ENCODE measurements around the gene ENGASE.

ENGASE gene

DNA sequence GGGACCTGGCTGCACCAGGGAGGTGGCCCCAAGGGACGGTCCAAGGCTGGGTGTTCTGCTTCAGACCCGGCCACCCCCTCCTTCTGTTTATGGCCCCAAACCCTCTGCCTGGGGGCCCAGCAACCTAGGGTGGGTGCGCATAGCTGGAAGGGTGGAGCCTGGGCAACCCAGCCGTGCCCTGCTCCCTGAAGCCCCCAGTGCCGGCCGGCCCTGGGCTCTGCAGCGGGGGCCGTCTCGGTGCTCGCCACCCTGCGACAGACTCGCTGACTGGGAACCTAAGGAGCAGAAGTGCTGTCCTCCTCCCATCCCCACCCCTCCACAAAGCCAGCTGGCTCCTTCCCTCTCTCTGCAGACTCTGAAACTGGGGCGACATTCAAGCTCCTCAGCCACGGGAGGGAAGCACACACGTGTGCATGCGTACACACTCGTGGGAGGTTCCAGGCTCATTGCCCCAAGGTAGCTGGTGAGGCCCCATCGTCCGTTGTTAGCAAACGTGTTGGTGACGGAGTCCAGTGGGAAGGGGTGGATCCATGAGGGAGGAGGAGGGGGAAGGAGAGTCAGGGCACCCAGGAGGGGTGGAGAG lies 43.4 kb downstream of the ENGASE start:
- no peak for FAIRE-seq

- no peak for FAIRE-seq
These were observed 44.3 kb downstream of the ENGASE start for GRCh38 chr17:79118924-79119323.

DNA sequence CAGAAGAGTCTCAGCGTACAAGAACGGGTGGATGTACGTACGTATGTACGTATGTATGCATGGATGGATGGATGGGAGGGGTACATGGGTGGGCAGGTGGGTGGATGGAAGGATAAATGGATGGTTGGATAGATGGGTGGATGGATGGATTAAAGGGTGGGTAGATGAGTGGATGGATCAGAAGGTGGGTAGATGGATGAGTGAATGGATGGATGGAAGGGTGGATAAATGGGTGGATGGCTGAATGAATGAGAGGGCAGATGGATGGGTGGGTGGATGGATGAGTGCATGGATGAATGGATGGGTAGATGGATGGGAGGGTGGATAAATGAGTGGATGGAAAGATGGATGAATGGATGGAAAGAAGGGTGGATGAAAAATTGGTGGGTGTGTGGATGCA lies 45.6 kb downstream of the ENGASE start:
- FAIRE-seq: no peak

DNA sequence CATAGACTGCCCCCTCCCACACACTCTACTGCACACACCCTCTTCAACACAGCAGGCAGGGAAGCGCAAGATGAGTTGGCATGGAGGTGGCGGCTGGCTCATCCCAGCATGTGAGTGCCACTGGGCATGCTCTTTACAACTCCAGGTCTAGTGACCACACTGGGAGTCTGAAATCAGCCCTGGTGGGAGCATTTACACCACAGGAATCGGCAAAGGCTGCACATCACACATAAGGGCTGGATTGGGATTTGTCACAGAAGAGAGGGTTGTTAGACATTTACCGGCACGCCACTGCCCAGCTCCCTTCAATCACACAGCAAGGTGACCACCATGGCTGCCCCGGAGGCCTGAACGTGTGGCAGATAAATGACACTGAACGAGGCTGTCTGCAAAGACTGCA lies 49.4 kb downstream of the ENGASE start:
- FAIRE-seq: no peak

- FAIRE-seq: no peak
These were observed 50.0 kb downstream of the ENGASE start for GRCh38 chr17:79124513-79125209.

DNA sequence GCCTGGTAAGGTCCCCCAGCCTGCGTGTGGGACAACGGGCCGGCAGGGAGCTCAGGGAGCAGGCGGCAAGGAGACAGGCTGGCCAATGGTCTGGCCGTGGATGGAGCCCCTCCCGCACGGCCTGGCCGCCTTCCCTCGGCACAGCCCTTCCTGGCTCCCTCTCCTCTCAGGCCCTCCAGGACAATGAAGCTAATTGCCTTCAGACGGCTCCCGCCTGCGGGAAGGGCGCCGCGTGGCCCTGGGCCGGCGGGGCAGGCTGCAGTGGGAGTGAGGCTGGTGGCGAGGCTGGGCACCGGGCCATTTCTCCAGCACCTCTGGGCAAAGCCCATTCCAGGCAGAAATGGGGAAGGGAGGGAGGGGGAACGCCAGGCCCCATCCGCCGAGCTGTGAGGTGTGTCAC lies 50.9 kb downstream of the ENGASE start:
- FAIRE-seq: no peak

DNA sequence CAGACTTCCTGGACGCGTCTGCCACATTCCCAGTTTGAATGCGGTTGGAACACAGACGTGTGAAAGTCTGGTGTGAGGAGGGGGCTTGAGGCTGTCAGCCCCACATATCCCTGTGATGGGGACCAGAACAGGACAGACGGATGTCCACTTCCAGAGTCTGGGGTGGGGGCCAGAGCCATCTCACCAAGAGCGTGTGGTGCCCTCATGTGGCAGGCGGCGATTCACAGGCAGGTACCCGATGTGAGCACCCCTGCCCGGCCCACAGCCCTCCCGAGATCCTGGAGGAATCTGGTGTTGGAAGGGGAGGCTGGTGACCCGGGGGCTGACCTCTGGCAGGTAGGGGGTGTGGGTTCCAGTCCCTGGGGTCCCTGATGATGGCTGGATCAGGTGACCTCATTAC lies 51.5 kb downstream of the ENGASE start:
- no peak for FAIRE-seq

- no peak for FAIRE-seq
These were observed 53.0 kb downstream of the ENGASE start for GRCh38 chr17:79127534-79128135.

DNA sequence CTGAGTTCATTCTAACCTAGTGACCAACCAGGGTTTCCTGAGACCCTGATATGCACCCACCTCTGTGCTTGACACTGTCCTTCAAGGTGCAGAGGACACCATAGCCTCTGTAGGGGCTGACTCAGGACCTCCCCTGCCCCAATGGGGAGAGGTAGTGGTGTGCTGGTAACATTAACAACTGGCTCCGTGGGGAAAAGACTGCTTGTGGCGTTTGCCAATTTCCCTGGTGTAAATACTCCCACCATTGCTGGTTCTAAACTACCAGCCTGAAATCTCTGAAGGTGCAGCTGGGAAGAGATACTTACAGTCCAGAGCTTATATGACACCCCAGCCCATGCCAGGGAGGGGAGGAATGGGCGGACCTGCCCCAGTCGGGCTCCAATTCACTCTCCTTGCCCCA lies 54.9 kb downstream of the ENGASE start:
- no peak for FAIRE-seq

- FAIRE-seq: no peak
These were observed 56.1 kb downstream of the ENGASE start for GRCh38 chr17:79130536-79131273.

DNA sequence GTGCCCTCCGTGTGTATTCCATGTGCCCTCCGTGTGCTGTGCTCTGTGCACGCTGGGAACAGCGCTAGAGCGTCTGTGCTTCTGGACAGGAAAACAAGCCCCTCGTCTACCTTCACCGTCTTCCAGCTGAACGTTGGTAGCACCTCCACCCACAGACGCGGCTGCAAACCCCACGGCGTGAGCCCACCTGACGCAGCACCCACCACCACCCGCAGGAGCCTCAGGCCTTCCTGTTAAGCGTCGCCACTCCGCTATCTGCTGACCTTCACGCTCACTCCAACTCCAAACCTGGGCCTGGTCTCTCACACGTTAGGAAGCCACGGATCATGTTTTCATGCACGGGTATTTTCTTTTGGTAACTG lies 56.6 kb downstream of the ENGASE start:
- FAIRE-seq: no peak

DNA sequence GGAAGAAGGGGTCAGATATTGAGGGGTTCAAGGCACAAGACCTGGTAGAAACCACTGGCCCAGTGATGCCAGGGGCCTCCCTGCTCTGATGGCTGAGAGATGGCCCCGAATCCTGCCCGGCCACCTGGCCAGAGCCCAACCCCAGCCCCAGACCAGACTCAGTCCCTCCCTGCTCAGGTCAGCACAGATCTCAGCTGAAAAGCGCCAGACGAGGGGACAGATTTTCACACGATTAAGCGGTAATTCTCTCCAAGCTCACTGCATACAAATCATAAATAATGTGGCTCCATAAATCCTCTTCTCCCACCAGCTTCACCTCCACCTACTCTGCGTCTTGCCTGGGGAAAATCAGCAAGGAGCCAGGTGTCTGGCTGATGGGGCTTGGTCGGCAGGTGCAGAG lies 57.1 kb downstream of the ENGASE start:
- FAIRE-seq: no peak

DNA sequence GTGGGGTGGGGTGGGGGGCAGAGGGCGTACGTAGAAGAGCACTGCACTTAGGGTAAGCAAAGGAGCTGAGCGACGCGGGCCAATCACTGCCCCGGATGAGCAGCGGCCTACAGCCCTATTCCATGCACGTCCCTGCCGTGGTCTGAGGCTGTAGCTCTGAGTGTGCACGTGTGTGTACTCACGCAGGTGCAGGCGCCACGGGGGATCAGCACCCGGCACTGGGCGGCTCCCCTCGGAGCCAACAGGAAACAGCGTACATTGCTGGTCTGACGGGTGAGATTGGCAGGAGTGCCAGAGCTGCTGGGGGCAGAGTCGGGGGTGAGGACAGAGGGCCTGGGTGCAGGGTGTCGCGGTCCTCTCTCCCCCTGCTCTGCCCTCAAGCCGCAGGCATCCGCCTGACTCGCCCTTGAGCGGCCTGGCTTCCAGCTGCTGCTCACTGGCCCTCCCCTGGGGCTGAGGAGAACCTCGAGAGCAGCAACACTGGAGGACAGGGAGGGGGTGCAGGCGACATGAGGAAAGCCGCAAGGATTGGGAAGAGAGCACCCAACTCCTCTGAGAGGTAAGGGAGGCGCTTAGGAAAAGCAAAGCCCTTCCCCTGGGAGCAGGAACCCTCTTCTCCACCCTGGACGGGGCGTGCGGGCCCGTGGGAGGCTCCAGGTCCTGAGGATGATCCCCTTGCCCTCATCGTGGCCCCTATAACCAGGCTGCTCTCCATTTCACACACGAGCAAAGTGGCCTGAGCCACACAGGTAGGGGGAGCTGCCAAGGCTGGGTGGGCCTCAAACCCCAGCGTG lies 57.8 kb downstream of the ENGASE start:
- FAIRE-seq: no peak

- FAIRE-seq: no peak
These were observed 58.6 kb downstream of the ENGASE start for GRCh38 chr17:79133214-79133613.

DNA sequence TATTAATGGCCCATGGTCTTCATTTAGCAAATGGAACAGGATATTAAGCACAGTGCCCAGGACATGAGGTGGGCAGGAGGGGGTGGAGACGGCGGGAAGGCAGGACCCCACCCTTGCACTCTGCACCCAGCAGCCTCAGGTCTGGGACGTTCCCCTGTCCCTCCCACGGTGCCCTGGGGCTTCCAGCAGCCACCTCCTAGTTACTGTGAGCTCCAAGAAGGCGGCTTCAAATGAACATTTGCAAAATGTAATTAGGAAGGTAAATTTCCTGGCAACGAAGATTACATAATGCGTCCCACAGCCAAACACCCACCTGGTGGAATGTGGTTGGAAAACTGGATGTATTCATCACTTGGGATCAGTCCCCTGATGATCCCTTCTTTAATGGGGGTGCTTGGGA lies 59.4 kb downstream of the ENGASE start:
- FAIRE-seq: no peak

- no peak for FAIRE-seq
These were observed 60.4 kb downstream of the ENGASE start for GRCh38 chr17:79135011-79135410.

DNA sequence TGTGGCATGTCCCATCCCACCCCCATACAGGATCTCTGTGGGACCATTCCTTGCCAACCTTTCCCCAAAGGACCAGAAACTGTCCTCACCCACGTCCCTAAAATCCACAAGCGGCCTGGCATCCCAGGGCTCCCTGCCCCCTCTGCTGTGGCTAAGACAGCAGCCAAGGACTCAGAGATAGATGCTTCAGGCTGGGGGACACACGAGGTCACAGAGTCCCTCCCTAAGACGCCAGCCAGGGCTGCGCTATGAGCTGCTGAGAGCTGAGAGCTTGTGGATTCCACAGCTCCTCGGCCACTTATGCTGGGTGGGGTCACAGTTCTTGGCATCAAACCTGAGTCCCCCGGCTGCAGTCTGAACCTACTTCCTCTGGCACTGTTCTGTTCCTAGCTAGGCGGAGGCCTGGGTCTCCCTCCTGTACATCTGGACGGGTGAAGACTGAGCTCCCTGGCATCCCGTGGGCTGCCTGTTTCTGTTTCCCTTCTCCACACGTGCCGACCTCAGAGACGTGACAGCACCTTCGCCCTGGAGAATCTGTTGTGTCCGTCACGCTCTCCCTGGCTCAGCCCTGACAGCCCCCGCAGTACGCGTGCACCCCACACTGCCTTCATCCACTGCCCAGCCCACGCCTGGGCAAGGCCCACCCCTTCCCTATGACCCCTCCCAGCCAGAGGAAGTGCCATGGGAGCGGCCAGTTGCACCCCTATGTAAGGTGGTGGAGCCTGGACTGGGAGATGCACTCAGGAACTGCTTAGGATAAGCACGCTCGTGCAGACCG lies 61.2 kb downstream of the ENGASE start:
- FAIRE-seq: no peak
